ELR (cell line): Measurements from ENCODE around the gene LXN.
A peak's percentile ranks its signal among the peaks of the same experiment; 100 is the strongest.

Experiments used
- DNase-seq: peaks from one replicate; pipeline ENCODE4 v3.0.0-alpha.2; 2015; ENCODE audit warnings: low read depth

The LXN gene

DNA sequence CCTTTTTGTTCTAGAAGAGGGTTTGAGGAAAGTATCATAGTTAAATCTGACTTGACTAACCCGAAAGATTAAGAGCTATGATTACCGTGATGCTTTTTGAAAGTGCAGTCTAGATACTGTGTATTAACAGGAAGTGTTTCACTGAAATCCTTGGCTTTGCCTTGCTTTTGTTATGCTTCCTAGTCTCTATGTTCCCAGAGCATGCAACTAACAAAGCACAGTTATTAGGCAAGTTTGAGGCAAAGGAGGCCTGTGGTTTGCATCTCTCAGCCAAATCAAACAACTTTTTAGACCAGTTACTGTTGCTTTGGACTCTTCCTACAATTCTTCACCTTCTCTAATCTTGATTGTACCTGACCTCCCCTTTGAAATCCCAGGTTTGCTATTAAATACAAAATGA, 3.9 kb downstream of the LXN start:
- no peak for DNase-seq

- DNase-seq: no peak
Measured at GRCh38 chr3:158666416-158666815, 6.0 kb downstream of the LXN start.

GRCh38 chr3:158663832-158664231, 8.6 kb downstream of the LXN start:
- DNase-seq: no peak

DNA sequence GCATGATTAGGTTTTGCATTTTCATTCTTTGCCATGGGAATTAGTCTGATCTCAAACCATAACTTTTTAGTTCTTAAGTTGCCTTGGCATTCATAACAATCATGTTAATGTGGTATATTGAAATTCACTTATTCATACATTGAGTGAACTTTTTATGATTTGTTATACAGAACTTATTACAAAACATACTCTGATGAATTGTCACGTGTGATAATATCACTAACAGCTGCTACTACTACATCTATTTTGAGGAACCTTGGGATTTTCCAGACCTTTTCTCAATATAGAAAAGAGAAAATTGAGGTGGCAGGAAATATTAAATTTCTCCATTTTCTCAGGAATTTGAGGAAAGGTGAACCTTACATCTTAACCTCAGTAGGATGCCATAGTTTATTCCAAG, 9.2 kb downstream of the LXN start:
- DNase-seq: no peak

DNA sequence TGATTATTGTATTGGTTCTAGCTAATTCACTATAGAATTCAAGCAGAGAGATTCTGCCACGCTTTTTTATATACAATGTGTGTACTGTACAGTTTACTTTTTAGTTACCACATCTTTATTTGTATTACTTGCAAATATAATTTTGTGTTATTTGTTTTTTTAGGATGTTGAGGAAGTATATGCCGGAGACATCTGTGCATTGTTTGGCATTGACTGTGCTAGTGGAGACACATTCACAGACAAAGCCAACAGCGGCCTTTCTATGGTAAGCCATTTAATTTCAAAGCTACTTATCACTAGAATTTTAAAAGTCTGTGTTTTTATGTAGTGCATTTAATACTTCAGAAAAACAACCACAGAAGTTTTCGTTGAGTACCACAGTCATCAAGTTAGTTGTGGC, 11.7 kb downstream of the LXN start:
- no peak for DNase-seq

GRCh38 chr3:158659454-158660237, 12.8 kb downstream of the LXN start:
- peak; percentile 84 for DNase-seq

DNA sequence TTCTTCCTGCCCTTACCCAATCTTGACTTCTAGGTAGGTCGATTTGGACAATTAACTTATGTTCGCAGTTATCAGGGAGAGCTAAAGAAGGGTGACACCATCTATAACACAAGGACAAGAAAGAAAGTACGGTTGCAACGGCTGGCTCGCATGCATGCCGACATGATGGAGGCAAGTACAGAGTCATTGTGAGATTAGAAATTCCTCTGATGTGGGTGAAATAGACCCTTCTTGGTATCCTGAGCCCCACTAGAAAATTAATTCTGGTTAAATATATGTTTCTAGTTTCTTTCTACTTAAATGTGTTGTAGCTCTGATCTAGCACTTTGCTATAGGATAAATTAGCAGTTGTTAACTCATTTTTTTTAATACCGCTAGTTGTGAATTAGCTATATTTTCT, 13.6 kb downstream of the LXN start:
- DNase-seq: no peak

DNA sequence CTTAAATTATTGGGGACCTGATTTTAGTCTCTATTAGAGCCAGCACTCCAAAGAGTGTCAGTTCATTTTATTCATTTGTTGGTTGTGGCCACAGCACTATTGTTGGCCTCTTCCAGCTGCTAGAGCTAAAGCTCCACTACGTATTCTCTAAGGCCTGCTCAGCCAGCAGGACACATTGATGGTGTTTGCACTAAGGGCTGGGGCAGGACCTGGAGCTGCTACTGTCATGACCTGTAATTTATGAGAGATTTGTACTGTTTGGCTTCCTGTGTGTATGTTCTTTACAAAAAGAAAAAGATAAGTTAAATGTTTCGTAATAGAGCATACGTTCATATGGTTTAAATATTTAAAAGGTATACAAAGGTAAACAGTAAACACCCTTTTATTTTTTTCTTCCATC, 20.0 kb downstream of the LXN start:
- no peak for DNase-seq

GRCh38 chr3:158651192-158651591, 21.3 kb downstream of the LXN start:
- DNase-seq: no peak

- no peak for DNase-seq
Measured at GRCh38 chr3:158649791-158650190, 22.7 kb downstream of the LXN start.

- peak; percentile 97 for DNase-seq
Measured at GRCh38 chr3:158644345-158644908, 28.0 kb downstream of the LXN start, which contains the start of gene GFM1. TSS of gene GFM1 (plus strand) at chr3:158644527. CDS start at chr3:158644635, 108 bp downstream.

DNA sequence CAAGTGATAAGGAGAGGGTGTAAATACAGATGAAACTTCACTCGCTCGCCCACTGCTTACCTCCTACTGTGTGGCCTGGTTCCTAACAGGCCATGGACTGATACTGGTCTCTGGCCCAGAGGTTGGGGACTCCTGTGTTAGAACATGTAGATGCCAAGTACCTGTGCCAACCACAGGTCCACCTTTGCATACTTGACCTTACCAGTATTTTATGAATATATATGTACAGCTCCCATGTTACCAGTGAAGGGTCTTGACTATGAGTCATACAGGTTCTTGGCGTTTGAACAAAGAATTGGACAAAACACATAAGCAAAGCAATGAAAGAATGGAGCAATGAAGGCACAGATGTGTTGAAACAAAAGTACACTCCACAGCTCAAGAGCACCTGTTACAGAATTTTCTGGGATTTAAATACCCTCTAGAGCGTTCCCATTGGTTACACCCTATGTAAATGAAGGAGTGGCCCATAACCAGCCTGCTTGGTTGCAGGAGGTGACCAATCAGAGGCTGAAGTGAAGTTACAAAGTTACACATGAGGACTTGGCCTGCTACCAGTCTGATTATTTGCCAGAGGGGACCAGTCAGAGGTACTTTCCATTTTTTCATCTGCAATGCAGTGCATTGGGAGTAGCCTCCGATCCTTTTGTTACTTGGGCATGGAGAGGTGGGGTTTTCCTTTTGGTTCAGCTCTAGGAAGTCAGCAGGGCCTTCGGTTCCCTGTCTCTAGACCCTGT, 29.8 kb downstream of the LXN start:
- no peak for DNase-seq

DNA sequence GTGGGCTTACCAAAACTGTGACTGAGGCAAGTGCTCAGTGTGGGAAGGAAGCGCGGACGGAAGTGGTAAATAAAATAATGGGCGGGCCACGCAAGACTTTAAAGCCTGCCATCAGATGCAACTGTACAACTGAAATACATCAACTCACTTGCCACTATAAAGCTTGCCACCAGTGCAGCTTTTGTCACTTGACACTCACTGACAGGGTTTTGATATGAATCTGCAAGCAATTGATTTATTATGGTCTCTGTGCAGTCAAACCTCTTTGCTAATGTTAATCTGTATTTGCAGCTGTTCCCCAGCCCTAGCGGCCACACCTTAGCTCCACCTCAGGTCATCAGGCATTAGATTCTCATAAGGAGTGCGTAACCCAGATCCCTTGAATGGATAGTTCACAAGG, 30.4 kb downstream of the LXN start:
- DNase-seq: no peak

DNA sequence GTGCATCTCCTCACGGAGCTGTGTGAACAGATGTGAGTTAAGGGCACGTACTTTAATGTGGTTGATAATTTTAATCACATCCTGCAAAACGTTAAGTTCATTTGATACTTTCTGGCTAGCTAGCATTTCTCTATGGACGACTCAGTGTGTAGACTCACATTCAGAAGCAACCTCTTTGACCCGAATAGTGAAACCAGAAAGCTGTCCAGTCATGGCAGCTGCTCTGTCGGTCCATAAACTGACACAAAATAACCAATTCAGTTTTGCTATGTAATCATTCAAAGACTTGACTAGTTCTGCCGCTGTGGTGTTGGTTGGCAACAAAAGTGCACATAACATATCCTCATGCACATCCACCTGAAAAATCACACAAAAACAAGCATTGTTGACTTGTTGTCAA, 31.8 kb downstream of the LXN start:
- no peak for DNase-seq

- DNase-seq: no peak
Measured at GRCh38 chr3:158631981-158632380, 40.5 kb downstream of the LXN start.

DNA sequence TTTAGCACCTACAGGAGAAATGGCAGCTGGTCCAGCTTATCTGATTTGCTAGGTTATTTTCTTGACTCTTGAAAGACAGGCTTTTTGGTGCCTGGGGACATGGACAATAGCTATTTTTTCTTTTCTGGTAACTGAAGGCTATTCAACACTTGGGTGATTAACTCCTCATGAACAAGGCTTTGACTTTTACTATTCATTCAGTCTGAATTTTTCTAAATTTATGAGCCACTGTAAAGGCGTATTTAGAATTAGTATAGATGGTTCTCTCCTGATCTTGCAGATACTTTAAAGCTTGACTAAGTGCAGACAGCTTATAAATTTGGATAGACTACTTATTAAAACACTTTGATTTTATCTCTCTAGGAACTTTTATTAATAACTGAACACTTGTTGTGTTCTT, 46.6 kb downstream of the LXN start:
- no peak for DNase-seq

- peak; percentile 5 for DNase-seq
Measured at GRCh38 chr3:158617982-158618875, 54.2 kb downstream of the LXN start.
